Measurements from ENCODE around the gene MYL2.
"Not testable (repeated sequence)": the region's sequence is repeated elsewhere in the genome, so short reads cannot be mapped to it uniquely, and the experiment has no call there.

MYL2 gene

GRCh38 chr12:110920324-110920910, at the start of gene MYL2:
Gene MYL2, minus strand, starts transcription at chr12:110920579. Its CDS starts 50 bp downstream, at chr12:110920529.
- H3K27ac ChIP-seq: no peak within 1 kb of the TSS
- TF ChIP-seq ZFX (IDR thresholded peaks at IDR 0.05; ENCODE audit: borderline replicate concordance): no peak
- TF ChIP-seq, protein P1, sequence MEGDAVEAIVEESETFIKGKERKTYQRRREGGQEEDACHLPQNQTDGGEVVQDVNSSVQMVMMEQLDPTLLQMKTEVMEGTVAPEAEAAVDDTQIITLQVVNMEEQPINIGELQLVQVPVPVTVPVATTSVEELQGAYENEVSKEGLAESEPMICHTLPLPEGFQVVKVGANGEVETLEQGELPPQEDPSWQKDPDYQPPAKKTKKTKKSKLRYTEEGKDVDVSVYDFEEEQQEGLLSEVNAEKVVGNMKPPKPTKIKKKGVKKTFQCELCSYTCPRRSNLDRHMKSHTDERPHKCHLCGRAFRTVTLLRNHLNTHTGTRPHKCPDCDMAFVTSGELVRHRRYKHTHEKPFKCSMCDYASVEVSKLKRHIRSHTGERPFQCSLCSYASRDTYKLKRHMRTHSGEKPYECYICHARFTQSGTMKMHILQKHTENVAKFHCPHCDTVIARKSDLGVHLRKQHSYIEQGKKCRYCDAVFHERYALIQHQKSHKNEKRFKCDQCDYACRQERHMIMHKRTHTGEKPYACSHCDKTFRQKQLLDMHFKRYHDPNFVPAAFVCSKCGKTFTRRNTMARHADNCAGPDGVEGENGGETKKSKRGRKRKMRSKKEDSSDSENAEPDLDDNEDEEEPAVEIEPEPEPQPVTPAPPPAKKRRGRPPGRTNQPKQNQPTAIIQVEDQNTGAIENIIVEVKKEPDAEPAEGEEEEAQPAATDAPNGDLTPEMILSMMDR (IDR thresholded peaks at IDR 0.05): no peak

GRCh38 chr12:110966081-110966760, 45.8 kb upstream of the MYL2 start:
- TF ChIP-seq, protein P1 (IDR thresholded peaks at IDR 0.05): no peak
- no peak for TF ChIP-seq ZFX (IDR thresholded peaks at IDR 0.05; ENCODE audit: borderline replicate concordance)
- no peak overlapping the region for H3K27ac ChIP-seq

GRCh38 chr12:110965574-110965973, 45.2 kb upstream of the MYL2 start:
- no peak overlapping the region for H3K27ac ChIP-seq
- no peak for TF ChIP-seq ZFX (IDR thresholded peaks at IDR 0.05; ENCODE audit: borderline replicate concordance)
- TF ChIP-seq, protein P1 (IDR thresholded peaks at IDR 0.05): no peak

GRCh38 chr12:110960795-110961194, 40.4 kb upstream of the MYL2 start:
- no peak overlapping the region for H3K27ac ChIP-seq
- TF ChIP-seq, protein P1 (IDR thresholded peaks at IDR 0.05): no peak
- TF ChIP-seq ZFX (IDR thresholded peaks at IDR 0.05; ENCODE audit: borderline replicate concordance): no peak

GRCh38 chr12:110957652-110958051, 37.3 kb upstream of the MYL2 start:
- TF ChIP-seq ZFX (IDR thresholded peaks at IDR 0.05; ENCODE audit: borderline replicate concordance): no peak
- TF ChIP-seq, protein P1 (IDR thresholded peaks at IDR 0.05): no peak
- no peak overlapping the region for H3K27ac ChIP-seq

DNA sequence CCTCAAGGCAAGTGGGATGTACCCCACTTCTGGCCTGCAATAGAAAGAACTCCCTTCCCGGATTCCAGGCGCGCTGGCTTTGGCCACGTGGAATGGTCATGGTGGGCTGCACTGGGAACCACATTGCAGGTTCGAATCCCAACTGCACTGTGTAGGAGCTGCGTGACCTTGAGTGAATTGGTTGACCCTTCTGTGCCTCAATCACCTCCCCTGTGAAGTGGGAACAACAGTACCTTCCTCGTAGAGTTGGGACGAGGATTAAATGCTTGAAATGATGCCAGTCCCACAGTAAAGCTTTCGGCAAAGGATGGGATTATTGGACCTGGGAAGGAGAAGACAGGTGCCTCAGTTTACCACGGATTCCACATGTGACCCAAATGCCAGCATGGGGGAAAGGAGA, 36.8 kb upstream of the MYL2 start:
- no peak for TF ChIP-seq ZFX (IDR thresholded peaks at IDR 0.05; ENCODE audit: borderline replicate concordance)
- TF ChIP-seq, protein P1 (IDR thresholded peaks at IDR 0.05): no peak
- H3K27ac ChIP-seq: no peak overlapping the region

- not testable (repeated sequence) for H3K27ac ChIP-seq
Observed at GRCh38 chr12:110950867-110951266, 30.5 kb upstream of the MYL2 start.

- not testable (repeated sequence) for H3K27ac ChIP-seq
Observed at GRCh38 chr12:110950466-110950865, 30.1 kb upstream of the MYL2 start.

All from 22Rv1 (cell line).